HepG2 (cell line): ENCODE data around the gene CNOT1. TPM values are rescaled to one million over a fixed set of nuclear protein-coding genes. Genes with fewer than 3 reads are reported as not detected.

Experiments used
- ATAC-seq: fragments of 200-7000 bp; cut with Tn5 transposase; 3 replicates; pipeline ENCODE4 v1.9.1; 2020; ENCODE audit warnings: mild to moderate bottlenecking, moderate library complexity
- BruUV-seq: library from RNA; stranded (reverse); fragments of 400-500 nt; replicated peaks from 2 replicates; lab custom pipeline; 2021; lab: Mats Ljungman, UMichigan
- CTCF ChIA-PET: fragments of 300-600 bp; formaldehyde crosslinking; extraction: SDS; loops from one replicate; lab custom pipeline; 2021; ENCODE audit warnings: low total read pairs, inconsistent platforms, low intra/inter-chr PET ratio; lab: Yijun Ruan, JAX
- POLR2A ChIA-PET: fragments of 350-600 bp; sonication (Branson Sonifier 250); formaldehyde crosslinking; loops from one replicate; lab custom pipeline; 2020; ENCODE audit warnings: antibody characterized with exemption, inconsistent platforms; lab: Yijun Ruan, JAX
- DNase-seq: peaks from one replicate; pipeline ENCODE4 v3.0.0-alpha.2; 2015; ENCODE audit warnings: low spot score
- FAIRE-seq: peaks from 3 replicates; lab custom pipeline; 2011; peaks lifted over from hg19 to GRCh38; lab: Jason Lieb, UNC
- H2AFZ ChIP-seq: one replicate; pipeline ENCODE4 v1.6.1; 2011; ENCODE audit warnings: low read length, inconsistent platforms
- H3K27ac ChIP-seq: fragments of 300-600 bp; 3 replicates; pipeline ENCODE4 v1.8.0; 2011; ENCODE audit warnings: mixed run types, mild to moderate bottlenecking, mixed read lengths, low read length, inconsistent platforms; ENCODE audit not compliant: insufficient read depth; ENCODE audit errors: extremely low read length
- H3K27me3 ChIP-seq, 2 experiments: fragments of 200-600 bp in 1 of 2; 2 replicates in 1 of 2; 3 replicates in 1 of 2; pipeline versions ENCODE4 v1.6.0 to v1.8.0; 2011; ENCODE audit warnings: low read length in 2 of 2, mild to moderate bottlenecking in 2 of 2, moderate library complexity in 2 of 2, inconsistent platforms in 1 of 2; ENCODE audit not compliant: insufficient read depth in 2 of 2, control insufficient read depth in 1 of 2
- H3K36me3 ChIP-seq, 2 experiments: fragments of 200-600 bp in 1 of 2; replicated peaks in 1 of 2; 2 replicates in 1 of 2; 3 replicates in 1 of 2; pipeline versions ENCODE4 v1.5.1 to v1.8.0; 2011; ENCODE audit warnings: low read length in 2 of 2, inconsistent platforms in 1 of 2; ENCODE audit not compliant: insufficient read depth in 2 of 2, control insufficient read depth in 1 of 2
- H3K4me1 ChIP-seq: 2 replicates; pipeline ENCODE4 v1.5.1; 2012; ENCODE audit warnings: low read length, inconsistent platforms; ENCODE audit not compliant: insufficient read depth
- H3K4me2 ChIP-seq: 2 replicates; pipeline ENCODE4 v1.6.0; 2011; ENCODE audit warnings: low read depth, low read length, inconsistent platforms
- H3K4me3 ChIP-seq, 3 experiments: fragments of 200-600 bp in 1 of 3; sonication (generic), shearing (Covaris generic) in 1 of 3; replicated peaks in 1 of 3; 2 replicates each; pipeline ENCODE4 v1.5.1; 2011 to 2016; ENCODE audit warnings: low read length in 3 of 3, inconsistent platforms in 2 of 3, low read depth in 2 of 3, mild to moderate bottlenecking in 2 of 3, control low read depth in 1 of 3, mixed read lengths in 1 of 3; ENCODE audit not compliant: insufficient read depth in 1 of 3
- H3K79me2 ChIP-seq: one replicate; pipeline ENCODE4 v1.6.1; 2011; ENCODE audit warnings: low read length, inconsistent platforms; ENCODE audit not compliant: insufficient read depth
- H3K9ac ChIP-seq: 2 replicates; pipeline ENCODE4 v1.6.0; 2011; ENCODE audit warnings: mild to moderate bottlenecking, low read depth, low read length, inconsistent platforms; ENCODE audit not compliant: insufficient read depth
- H3K9me3 ChIP-seq: 2 replicates; pipeline ENCODE4 v1.5.1; 2012; ENCODE audit warnings: mild to moderate bottlenecking, low read length
- H4K20me1 ChIP-seq: 2 replicates; pipeline ENCODE4 v1.6.0; 2011; ENCODE audit warnings: inconsistent platforms, mild to moderate bottlenecking, low read length, moderate library complexity; ENCODE audit not compliant: insufficient read depth
- ARNTL ChIP-seq: sonication (generic); formaldehyde crosslinking; IDR thresholded peaks from 2 replicates; pipeline ENCODE4 v1.4.0; 2020; ENCODE audit warnings: mild to moderate bottlenecking, missing genetic modification reagents
- CC2D1A ChIP-seq: sonication (generic); formaldehyde crosslinking; IDR thresholded peaks from 2 replicates; pipeline ENCODE4 v1.8.1; 2023; ENCODE audit warnings: mild to moderate bottlenecking, missing genetic modification reagents
- ELF4 ChIP-seq: sonication (generic); formaldehyde crosslinking; IDR thresholded peaks from 2 replicates; pipeline ENCODE4 v1.5.0; 2020; ENCODE audit warnings: missing genetic modification reagents, mild to moderate bottlenecking, moderate library complexity, borderline replicate concordance
- FOSL1 ChIP-seq: sonication (generic); formaldehyde crosslinking; IDR thresholded peaks from 2 replicates; pipeline ENCODE4 v1.9.0; 2021; ENCODE audit warnings: missing genetic modification reagents, borderline replicate concordance
- FOXJ3 ChIP-seq: sonication (generic); formaldehyde crosslinking; IDR thresholded peaks from 2 replicates; pipeline ENCODE4 v1.4.0; 2020; ENCODE audit warnings: missing genetic modification reagents, mild to moderate bottlenecking, borderline replicate concordance
- FOXM1 ChIP-seq: sonication (generic); formaldehyde crosslinking; IDR thresholded peaks from 2 replicates; pipeline ENCODE4 v1.5.0; 2020; ENCODE audit warnings: missing genetic modification reagents
- MTF1 ChIP-seq: sonication (generic); formaldehyde crosslinking; IDR thresholded peaks from 2 replicates; pipeline ENCODE4 v1.5.0; 2020; ENCODE audit warnings: missing genetic modification reagents
- PITX1 ChIP-seq: sonication (generic); formaldehyde crosslinking; IDR thresholded peaks from 2 replicates; pipeline ENCODE4 v1.5.1; 2020; ENCODE audit warnings: mild to moderate bottlenecking, missing genetic modification reagents
- ZNF569 ChIP-seq: sonication (generic); formaldehyde crosslinking; IDR thresholded peaks from 2 replicates; pipeline ENCODE4 v1.5.0; 2020; ENCODE audit warnings: mild to moderate bottlenecking, missing genetic modification reagents, moderate library complexity, borderline replicate concordance
- ZNF614 ChIP-seq: IDR thresholded peaks from 2 replicates; pipeline ENCODE4 v1.6.1; 2018; ENCODE audit warnings: missing biosample characterization, missing genetic modification reagents, inconsistent platforms, borderline replicate concordance
- ZNF629 ChIP-seq: sonication (generic); formaldehyde crosslinking; conservative IDR thresholded peaks from 2 replicates; pipeline ENCODE4 v1.5.0; 2020; ENCODE audit warnings: missing genetic modification reagents
- ZNF773 ChIP-seq: sonication (generic); formaldehyde crosslinking; IDR thresholded peaks from 2 replicates; pipeline ENCODE4 v1.4.0; 2020; ENCODE audit warnings: missing genetic modification reagents, borderline replicate concordance
- ZNF841 ChIP-seq: sonication (generic); formaldehyde crosslinking; IDR thresholded peaks from 2 replicates; pipeline ENCODE4 v1.8.1; 2023; ENCODE audit warnings: missing genetic modification reagents, borderline replicate concordance
- ZSCAN21 ChIP-seq: sonication (generic); formaldehyde crosslinking; IDR thresholded peaks from 2 replicates; pipeline ENCODE4 v1.8.0; 2022; ENCODE audit warnings: mild to moderate bottlenecking, missing genetic modification reagents, moderate library complexity, borderline replicate concordance
- ZSCAN29 ChIP-seq: sonication (generic); formaldehyde crosslinking; conservative IDR thresholded peaks from 2 replicates; pipeline ENCODE4 v1.4.0; 2020; ENCODE audit warnings: mild to moderate bottlenecking, missing genetic modification reagents
- WGBS: methylation state at CpG from one replicate; pipeline ENCODE4 v1.1.6; 2017; ENCODE audit warnings: low lambda C conversion rate; 5-methylcytosine and 5-hydroxymethylcytosine counted together
- in situ Hi-C: cut with HindIII; loops from 2 replicates; pipeline ENCODE4 v1.10.0; 2017; ENCODE audit warnings: low pct_unique_long_range_greater_than_20kb; ENCODE audit not compliant: extremely low pct_ligation_motif_present
- intact Hi-C: fragments of 100-400 bp; cut with micrococcal nuclease; formaldehyde crosslinking; loops from one replicate; pipeline ENCODE4 v1.10.0; 2022; ENCODE audit not compliant: unreplicated experiment
- polyA plus RNA-seq, 8 experiments: library from polyadenylated mRNA; depleted of rRNA in 3 of 8; stranded (reverse) in 7 of 8; unstranded in 1 of 8; fragments of >200 nt; fragmentation: Illumina TruSeq in 4 of 8; extraction: Trizol in 4 of 8; gene quantifications; 2 replicates each; pipeline versions ENCODE4 v1.2.1 to v1.2.3, GENCODE V29; 2011 to 2016; ENCODE audit warnings: low read depth in 4 of 8, missing spikeins in 1 of 8, mixed read lengths in 1 of 8; ENCODE audit not compliant: insufficient read depth in 1 of 8
- total RNA-seq, 5 experiments: library from RNA; depleted of rRNA; stranded (reverse); fragments of >200 nt; fragmentation: Illumina TruSeq; extraction: Trizol; gene quantifications; 2 replicates each; pipeline ENCODE4 v1.2.3, GENCODE V29; 2016; ENCODE audit warnings: low read depth in 1 of 5
- TF ChIP-seq, protein P1 (sequence below): sonication (generic); formaldehyde crosslinking; IDR thresholded peaks from 2 replicates; pipeline ENCODE4 v1.5.1; 2020; ENCODE audit warnings: missing genetic modification reagents, mild to moderate bottlenecking, borderline replicate concordance
- TF ChIP-seq, protein P2 (sequence below): sonication (generic); formaldehyde crosslinking; IDR thresholded peaks from 2 replicates; pipeline ENCODE4 v1.8.1; 2023; ENCODE audit warnings: mild to moderate bottlenecking, missing genetic modification reagents

CNOT1 gene
- total and polyA plus RNA-seq, 2 of the 13 experiments (the other 11 are each of a cell fraction or from before 2014, with no cell fraction given) = 188 to 232 TPM

DNA sequence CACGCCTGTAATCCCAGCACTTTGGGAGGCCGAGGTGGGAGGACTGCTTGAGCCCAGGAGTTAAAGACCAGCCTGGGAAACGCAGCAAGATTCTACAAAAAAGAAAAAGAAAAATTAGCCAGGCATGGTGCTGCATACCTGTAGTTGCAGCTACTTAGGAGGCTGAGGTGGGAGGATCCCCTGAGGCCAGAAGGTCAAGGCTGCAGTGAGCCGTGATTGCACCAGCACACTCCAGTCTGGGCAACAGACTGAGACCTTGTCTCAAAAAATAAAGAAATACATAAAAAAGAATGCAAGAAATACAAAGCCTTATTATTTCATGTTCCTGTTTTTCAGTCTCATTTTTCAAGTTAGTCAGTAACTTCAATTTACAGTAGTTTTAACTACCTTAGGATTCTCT lies 5.9 kb upstream of the CNOT1 start:
- H3K79me2 ChIP-seq = no peaks in the 10 kb centered on the region
- DNase-seq = no peak
- peak overlapping the region; percentile 19 for H3K4me2 ChIP-seq
- H3K9me3 ChIP-seq = no peaks in the 10 kb centered on the region
- peak overlapping the region; percentile 63 for H3K27ac ChIP-seq
- peak; percentile 72 for FAIRE-seq
- peaks cover 51% of the 10 kb centered on the region for H3K4me1 ChIP-seq
- no peak overlapping the region for H2AFZ ChIP-seq
- intact Hi-C loops (loop anchor here (5.0 kb wide), 2 partner anchors 63 to 298 kb away; no protein-coding TSS in a partner anchor), in situ Hi-C loops (loop anchor here (10.0 kb wide), 2 partner anchors 121 to 301 kb away; partner anchors contain the start of gene SETD6)
- H4K20me1 ChIP-seq = no peaks in the 10 kb centered on the region
- H3K9ac ChIP-seq = no peak overlapping the region
- BruUV-seq = no TSS peak
- no peaks in the 10 kb centered on the region for H3K36me3 ChIP-seq
- ATAC-seq = 0 out of 3 replicates have a peak, but pooled peaks have one; percentile 17
- ChIA-PET POLR2A (interaction anchor here (0.9 to 4.2 kb wide), 7 partner anchors 9 to 117 kb away, joined by 3 to 44 read pairs (median 3); no protein-coding TSS in a partner anchor), CTCF (no interaction called here)
- no peak overlapping the region for H3K4me3 ChIP-seq
- WGBS = 41% methylated on average over 4 of the region's 4 CpGs
- no peaks in the 10 kb centered on the region; a peak in 1 of 5 replicates for H3K27me3 ChIP-seq
- TF ChIP-seq FOXJ3 (CRISPR knock-in tag) (no peak), ZNF841 (CRISPR knock-in tag) (no peak), ZSCAN29 (no peak), ZNF614 (CRISPR knock-in tag) (no peak), ZNF629 (CRISPR knock-in tag) (no peak), MTF1 (CRISPR knock-in tag) (no peak), ZNF773 (CRISPR knock-in tag) (no peak), PITX1 (CRISPR knock-in tag) (no peak), CC2D1A (no peak), ELF4 (CRISPR knock-in tag) (no peak), FOXM1 (CRISPR knock-in tag) (no peak), FOSL1 (no peak), ZNF569 (no peak), ZSCAN21 (CRISPR knock-in tag) (no peak), ARNTL (CRISPR knock-in tag) (no peak)
- TF ChIP-seq, protein P1, sequence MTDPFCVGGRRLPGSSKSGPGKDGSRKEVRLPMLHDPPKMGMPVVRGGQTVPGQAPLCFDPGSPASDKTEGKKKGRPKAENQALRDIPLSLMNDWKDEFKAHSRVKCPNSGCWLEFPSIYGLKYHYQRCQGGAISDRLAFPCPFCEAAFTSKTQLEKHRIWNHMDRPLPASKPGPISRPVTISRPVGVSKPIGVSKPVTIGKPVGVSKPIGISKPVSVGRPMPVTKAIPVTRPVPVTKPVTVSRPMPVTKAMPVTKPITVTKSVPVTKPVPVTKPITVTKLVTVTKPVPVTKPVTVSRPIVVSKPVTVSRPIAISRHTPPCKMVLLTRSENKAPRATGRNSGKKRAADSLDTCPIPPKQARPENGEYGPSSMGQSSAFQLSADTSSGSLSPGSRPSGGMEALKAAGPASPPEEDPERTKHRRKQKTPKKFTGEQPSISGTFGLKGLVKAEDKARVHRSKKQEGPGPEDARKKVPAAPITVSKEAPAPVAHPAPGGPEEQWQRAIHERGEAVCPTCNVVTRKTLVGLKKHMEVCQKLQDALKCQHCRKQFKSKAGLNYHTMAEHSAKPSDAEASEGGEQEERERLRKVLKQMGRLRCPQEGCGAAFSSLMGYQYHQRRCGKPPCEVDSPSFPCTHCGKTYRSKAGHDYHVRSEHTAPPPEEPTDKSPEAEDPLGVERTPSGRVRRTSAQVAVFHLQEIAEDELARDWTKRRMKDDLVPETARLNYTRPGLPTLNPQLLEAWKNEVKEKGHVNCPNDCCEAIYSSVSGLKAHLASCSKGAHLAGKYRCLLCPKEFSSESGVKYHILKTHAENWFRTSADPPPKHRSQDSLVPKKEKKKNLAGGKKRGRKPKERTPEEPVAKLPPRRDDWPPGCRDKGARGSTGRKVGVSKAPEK (CRISPR knock-in tag) = no peak
- TF ChIP-seq, protein P2, sequence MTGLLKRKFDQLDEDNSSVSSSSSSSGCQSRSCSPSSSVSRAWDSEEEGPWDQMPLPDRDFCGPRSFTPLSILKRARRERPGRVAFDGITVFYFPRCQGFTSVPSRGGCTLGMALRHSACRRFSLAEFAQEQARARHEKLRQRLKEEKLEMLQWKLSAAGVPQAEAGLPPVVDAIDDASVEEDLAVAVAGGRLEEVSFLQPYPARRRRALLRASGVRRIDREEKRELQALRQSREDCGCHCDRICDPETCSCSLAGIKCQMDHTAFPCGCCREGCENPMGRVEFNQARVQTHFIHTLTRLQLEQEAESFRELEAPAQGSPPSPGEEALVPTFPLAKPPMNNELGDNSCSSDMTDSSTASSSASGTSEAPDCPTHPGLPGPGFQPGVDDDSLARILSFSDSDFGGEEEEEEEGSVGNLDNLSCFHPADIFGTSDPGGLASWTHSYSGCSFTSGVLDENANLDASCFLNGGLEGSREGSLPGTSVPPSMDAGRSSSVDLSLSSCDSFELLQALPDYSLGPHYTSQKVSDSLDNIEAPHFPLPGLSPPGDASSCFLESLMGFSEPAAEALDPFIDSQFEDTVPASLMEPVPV (CRISPR knock-in tag) = no peak
